Measurements from ENCODE around the gene GMPR2.
A peak's percentile ranks its signal among the peaks of the same experiment; 100 is the strongest.

Gene GMPR2

GRCh38 chr14:24190416-24190815, 42.3 kb upstream of the GMPR2 start:
- Histone ChIP-seq H3K9me3 (ENCODE audit: severe bottlenecking) (no peaks in the 10 kb centered on the region), H3K4me3 (ENCODE audit: low read depth, low read length) (no peak overlapping the region), H3K27me3 (ENCODE audit: insufficient read depth, low read depth, severe bottlenecking) (no peaks in the 10 kb centered on the region), H3K27ac (no peak overlapping the region), H3K36me3 (peaks cover 56% of the 10 kb centered on the region)
- TF ChIP-seq CTCF (IDR thresholded peaks at IDR 0.05; ENCODE audit: low read depth, low read length), result no peak
- no peak for DNase-seq

- Histone ChIP-seq H3K9me3 (ENCODE audit: severe bottlenecking) (no peaks in the 10 kb centered on the region), H3K27me3 (ENCODE audit: insufficient read depth, low read depth, severe bottlenecking) (no peaks in the 10 kb centered on the region), H3K4me3 (ENCODE audit: low read depth, low read length) (no peak overlapping the region), H3K27ac (no peak overlapping the region), H3K36me3 (peaks cover 36% of the 10 kb centered on the region)
- no peak for DNase-seq
- no peak for TF ChIP-seq CTCF (IDR thresholded peaks at IDR 0.05; ENCODE audit: low read depth, low read length)
These were observed 39.8 kb upstream of the GMPR2 start for GRCh38 chr14:24192933-24193332.

GRCh38 chr14:24194186-24194872, 38.4 kb upstream of the GMPR2 start:
- Histone ChIP-seq H3K4me3 (ENCODE audit: low read depth, low read length) (peak overlapping the region; percentile 50), H3K27ac (no peak overlapping the region), H3K9me3 (ENCODE audit: severe bottlenecking) (no peaks in the 10 kb centered on the region), H3K36me3 (peaks cover 36% of the 10 kb centered on the region), H3K27me3 (ENCODE audit: insufficient read depth, low read depth, severe bottlenecking) (no peaks in the 10 kb centered on the region)
- no peak for DNase-seq
- TF ChIP-seq CTCF (IDR thresholded peaks at IDR 0.05; ENCODE audit: low read depth, low read length), result no peak

- no peak for DNase-seq
- Histone ChIP-seq H3K9me3 (ENCODE audit: severe bottlenecking) (no peaks in the 10 kb centered on the region), H3K27me3 (ENCODE audit: insufficient read depth, low read depth, severe bottlenecking) (no peaks in the 10 kb centered on the region), H3K36me3 (peaks cover 36% of the 10 kb centered on the region), H3K27ac (peak overlapping the region; percentile 98), H3K4me3 (ENCODE audit: low read depth, low read length) (peak overlapping the region; percentile 50)
- no peak for TF ChIP-seq CTCF (IDR thresholded peaks at IDR 0.05; ENCODE audit: low read depth, low read length)
These were observed 37.9 kb upstream of the GMPR2 start for GRCh38 chr14:24194873-24195185.

GRCh38 chr14:24195186-24196070, 37.3 kb upstream of the GMPR2 start, which contains the start of gene TM9SF1:
TSS of gene TM9SF1 (minus strand) at chr14:24195441. CDS start at chr14:24195019, 422 bp downstream.
- Histone ChIP-seq H3K4me3 (ENCODE audit: low read depth, low read length) (peak within 1 kb of the TSS; percentile 50), H3K27me3 (ENCODE audit: insufficient read depth, low read depth, severe bottlenecking) (no peaks in the 10 kb centered on the region), H3K9me3 (ENCODE audit: severe bottlenecking) (no peaks in the 10 kb centered on the region), H3K27ac (peak within 1 kb of the TSS; percentile 98), H3K36me3 (peaks cover 31% of the 10 kb centered on the region)
- no peak for TF ChIP-seq CTCF (IDR thresholded peaks at IDR 0.05; ENCODE audit: low read depth, low read length)
- DNase-seq, result peak; percentile 89

Data from WERI-Rb-1 (cell line).